Keratinocyte (primary cell): ENCODE measurements around the gene CARS1.

Experiments used
- EZH2 ChIP-seq: IDR thresholded peaks from one replicate; pipeline ENCODE4 v1.6.1; 2012; ENCODE audit warnings: inconsistent platforms, mild to moderate bottlenecking, low read length, moderate library complexity
- TF ChIP-seq, protein P1 (sequence below), 3 experiments: IDR thresholded peaks in 1 of 3; conservative IDR thresholded peaks in 1 of 3; optimal IDR thresholded peaks in 1 of 3; 2 replicates in 2 of 3; 3 replicates in 1 of 3; pipeline versions ENCODE3 to v1.5.1; 2011; ENCODE audit warnings: low read length in 3 of 3, mild to moderate bottlenecking in 3 of 3, moderate library complexity in 2 of 3, control low read depth in 1 of 3, inconsistent platforms in 1 of 3; ENCODE audit not compliant: insufficient read depth in 2 of 3; ENCODE audit errors: extremely low read depth in 1 of 3

DNA sequence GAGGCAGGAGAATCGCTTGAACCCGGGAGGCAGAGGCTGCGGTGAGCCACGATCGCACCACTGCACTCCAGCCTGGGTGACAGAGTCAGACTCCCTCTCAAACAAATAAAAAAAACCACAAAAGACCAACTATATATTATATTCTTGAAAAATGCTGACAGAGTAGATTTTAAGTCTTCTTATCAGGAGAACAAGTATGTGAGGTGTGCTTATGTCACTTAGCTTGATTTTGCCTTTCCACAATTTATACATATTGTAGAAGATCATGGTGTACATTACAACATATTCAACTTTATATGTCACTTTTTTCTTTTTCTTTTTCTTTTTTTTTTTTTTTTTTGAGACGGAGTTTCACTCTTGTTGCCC, 24.1 kb upstream of the CARS1 start:
- TF ChIP-seq, protein P1, sequence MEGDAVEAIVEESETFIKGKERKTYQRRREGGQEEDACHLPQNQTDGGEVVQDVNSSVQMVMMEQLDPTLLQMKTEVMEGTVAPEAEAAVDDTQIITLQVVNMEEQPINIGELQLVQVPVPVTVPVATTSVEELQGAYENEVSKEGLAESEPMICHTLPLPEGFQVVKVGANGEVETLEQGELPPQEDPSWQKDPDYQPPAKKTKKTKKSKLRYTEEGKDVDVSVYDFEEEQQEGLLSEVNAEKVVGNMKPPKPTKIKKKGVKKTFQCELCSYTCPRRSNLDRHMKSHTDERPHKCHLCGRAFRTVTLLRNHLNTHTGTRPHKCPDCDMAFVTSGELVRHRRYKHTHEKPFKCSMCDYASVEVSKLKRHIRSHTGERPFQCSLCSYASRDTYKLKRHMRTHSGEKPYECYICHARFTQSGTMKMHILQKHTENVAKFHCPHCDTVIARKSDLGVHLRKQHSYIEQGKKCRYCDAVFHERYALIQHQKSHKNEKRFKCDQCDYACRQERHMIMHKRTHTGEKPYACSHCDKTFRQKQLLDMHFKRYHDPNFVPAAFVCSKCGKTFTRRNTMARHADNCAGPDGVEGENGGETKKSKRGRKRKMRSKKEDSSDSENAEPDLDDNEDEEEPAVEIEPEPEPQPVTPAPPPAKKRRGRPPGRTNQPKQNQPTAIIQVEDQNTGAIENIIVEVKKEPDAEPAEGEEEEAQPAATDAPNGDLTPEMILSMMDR (optimal IDR thresholded peaks at IDR 0.05 in 1 of 3, IDR thresholded peaks at IDR 0.05 in 1 of 3, conservative IDR thresholded peaks at IDR 0.05 in 1 of 3; ENCODE audit: extremely low read depth in 1 of 3, insufficient read depth in 2 of 3, low read length in 3 of 3), result no peak
- no peak for TF ChIP-seq EZH2
